ENCODE data around the gene CYB5A.
A peak's percentile ranks its signal among the peaks of the same experiment; 100 is the strongest.
"Not testable (repeated sequence)": the region's sequence is repeated elsewhere in the genome, so short reads cannot be mapped to it uniquely, and the experiment has no call there.

Gene CYB5A

DNA sequence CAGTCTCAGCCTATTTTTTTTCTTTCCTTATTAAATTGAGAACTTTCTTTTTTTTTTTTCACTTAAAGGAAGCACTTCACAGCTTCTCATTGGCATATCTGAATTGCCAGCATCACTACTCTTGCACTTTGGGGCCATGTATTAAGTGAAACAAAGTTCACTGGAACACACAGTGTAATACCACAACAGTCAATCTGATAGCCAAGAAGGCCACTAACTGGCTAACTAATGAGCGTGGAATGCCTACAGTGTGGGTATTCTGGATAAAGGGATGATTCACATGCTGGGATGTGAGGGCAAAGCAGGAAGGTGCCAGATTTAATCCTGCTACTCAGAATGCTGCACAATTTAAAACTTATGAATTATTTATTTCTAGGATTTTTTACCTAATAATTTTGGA, 12.2 kb upstream of the CYB5A start:
- Histone ChIP-seq H3K4me3 (ENCODE audit: low read depth, low read length) (no peak overlapping the region), H3K9me3 (no peaks in the 10 kb centered on the region), H3K4me1 (no peaks in the 10 kb centered on the region), H3K36me3 (no peaks in the 10 kb centered on the region), H3K27me3 (no peaks in the 10 kb centered on the region)
- DNase-seq, result no peak
- TF ChIP-seq, protein P1, sequence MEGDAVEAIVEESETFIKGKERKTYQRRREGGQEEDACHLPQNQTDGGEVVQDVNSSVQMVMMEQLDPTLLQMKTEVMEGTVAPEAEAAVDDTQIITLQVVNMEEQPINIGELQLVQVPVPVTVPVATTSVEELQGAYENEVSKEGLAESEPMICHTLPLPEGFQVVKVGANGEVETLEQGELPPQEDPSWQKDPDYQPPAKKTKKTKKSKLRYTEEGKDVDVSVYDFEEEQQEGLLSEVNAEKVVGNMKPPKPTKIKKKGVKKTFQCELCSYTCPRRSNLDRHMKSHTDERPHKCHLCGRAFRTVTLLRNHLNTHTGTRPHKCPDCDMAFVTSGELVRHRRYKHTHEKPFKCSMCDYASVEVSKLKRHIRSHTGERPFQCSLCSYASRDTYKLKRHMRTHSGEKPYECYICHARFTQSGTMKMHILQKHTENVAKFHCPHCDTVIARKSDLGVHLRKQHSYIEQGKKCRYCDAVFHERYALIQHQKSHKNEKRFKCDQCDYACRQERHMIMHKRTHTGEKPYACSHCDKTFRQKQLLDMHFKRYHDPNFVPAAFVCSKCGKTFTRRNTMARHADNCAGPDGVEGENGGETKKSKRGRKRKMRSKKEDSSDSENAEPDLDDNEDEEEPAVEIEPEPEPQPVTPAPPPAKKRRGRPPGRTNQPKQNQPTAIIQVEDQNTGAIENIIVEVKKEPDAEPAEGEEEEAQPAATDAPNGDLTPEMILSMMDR (IDR thresholded peaks at IDR 0.05; ENCODE audit: low read depth, low read length), result no peak

DNA sequence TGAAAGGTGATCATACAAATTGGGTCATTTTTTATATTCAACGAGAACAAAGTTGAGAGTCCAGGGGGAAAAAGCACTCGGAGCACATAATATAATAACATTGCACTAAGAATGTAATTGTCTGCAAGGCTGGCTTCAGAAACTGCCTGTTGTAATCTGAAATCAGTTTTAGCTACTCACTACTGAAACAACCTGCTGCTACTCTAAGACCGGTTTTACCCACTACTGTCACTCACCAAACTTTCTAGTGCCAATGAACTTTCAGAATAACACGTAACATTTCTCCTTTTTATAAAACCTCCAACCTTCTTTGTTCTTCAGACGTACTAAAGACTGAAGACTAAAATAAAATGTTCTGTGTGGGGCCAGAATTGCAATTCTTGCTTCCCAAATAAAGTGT, 11.5 kb upstream of the CYB5A start:
- no peaks in the 10 kb centered on the region for H3K27me3 ChIP-seq
- H3K4me1 ChIP-seq, result no peaks in the 10 kb centered on the region
- TF ChIP-seq, protein P1 (IDR thresholded peaks at IDR 0.05; ENCODE audit: low read depth, low read length), result no peak
- no peaks in the 10 kb centered on the region for H3K36me3 ChIP-seq
- DNase-seq, result no peak
- H3K4me3 ChIP-seq (ENCODE audit: low read depth, low read length), result no peak overlapping the region
- H3K9me3 ChIP-seq, result no peaks in the 10 kb centered on the region

GRCh38 chr18:74299746-74300145, 8.0 kb upstream of the CYB5A start:
- Histone ChIP-seq H3K36me3 (no peaks in the 10 kb centered on the region), H3K9me3 (no peaks in the 10 kb centered on the region), H3K4me1 (no peaks in the 10 kb centered on the region), H3K27me3 (no peaks in the 10 kb centered on the region), H3K4me3 (ENCODE audit: low read depth, low read length) (no peak overlapping the region)
- TF ChIP-seq, protein P1 (IDR thresholded peaks at IDR 0.05; ENCODE audit: low read depth, low read length), result no peak
- no peak for DNase-seq

GRCh38 chr18:74299162-74299561, 7.4 kb upstream of the CYB5A start:
- DNase-seq, result no peak
- no peak overlapping the region for H3K4me3 ChIP-seq (ENCODE audit: low read depth, low read length)
- no peaks in the 10 kb centered on the region for H3K9me3 ChIP-seq
- TF ChIP-seq, protein P1 (IDR thresholded peaks at IDR 0.05; ENCODE audit: low read depth, low read length), result no peak
- no peaks in the 10 kb centered on the region for H3K4me1 ChIP-seq
- H3K27me3 ChIP-seq, result no peaks in the 10 kb centered on the region
- H3K36me3 ChIP-seq, result no peaks in the 10 kb centered on the region

DNA sequence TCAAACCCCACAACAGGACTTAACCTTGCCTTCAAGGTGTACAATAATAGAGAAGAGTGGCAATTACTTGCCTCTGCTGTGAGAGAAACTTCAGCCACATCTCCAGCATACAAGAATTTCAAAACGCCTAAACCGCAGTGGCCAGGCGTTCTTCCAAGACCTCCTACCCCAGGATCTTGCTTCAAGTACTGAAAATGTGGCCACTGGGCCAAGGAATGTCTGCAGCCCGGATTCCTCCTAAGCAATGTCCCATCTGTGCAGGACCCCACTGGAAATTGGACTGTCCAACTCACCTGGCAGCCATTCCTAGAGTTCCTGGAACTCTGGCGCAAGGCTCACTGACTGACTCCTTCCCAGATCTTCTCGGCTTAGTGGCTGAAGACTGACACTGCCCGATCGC, 2.8 kb upstream of the CYB5A start:
- H3K36me3 ChIP-seq, result no peaks in the 10 kb centered on the region
- H3K9me3 ChIP-seq, result no peaks in the 10 kb centered on the region
- no peak for DNase-seq
- H3K27me3 ChIP-seq, result no peaks in the 10 kb centered on the region
- TF ChIP-seq, protein P1 (IDR thresholded peaks at IDR 0.05; ENCODE audit: low read depth, low read length), result no peak
- no peaks in the 10 kb centered on the region for H3K4me1 ChIP-seq
- no peak overlapping the region for H3K4me3 ChIP-seq (ENCODE audit: low read depth, low read length)

DNA sequence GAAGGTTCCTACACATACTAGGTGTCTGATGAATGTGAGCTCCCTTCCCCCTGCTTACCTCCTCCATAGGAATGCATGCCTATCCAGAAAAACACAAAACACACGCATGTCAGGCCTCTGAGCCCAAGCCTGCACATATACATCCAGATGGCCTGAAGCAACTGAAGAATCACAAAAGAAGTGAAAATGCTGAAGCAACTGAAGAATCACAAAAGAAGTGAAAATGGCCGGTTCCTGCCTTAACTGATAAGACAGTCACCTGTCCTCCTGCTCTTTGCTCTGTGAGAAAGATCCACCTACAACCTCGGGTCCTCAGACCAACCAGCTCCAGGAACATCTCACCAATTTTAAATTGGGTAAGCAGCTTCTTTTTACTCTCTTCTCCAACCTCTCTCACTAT, 1.2 kb upstream of the CYB5A start:
- H3K4me3 ChIP-seq (ENCODE audit: low read depth, low read length); H3K9me3 ChIP-seq; H3K36me3 ChIP-seq; H3K4me1 ChIP-seq; H3K27me3 ChIP-seq; DNase-seq: not testable (repeated sequence)

DNA sequence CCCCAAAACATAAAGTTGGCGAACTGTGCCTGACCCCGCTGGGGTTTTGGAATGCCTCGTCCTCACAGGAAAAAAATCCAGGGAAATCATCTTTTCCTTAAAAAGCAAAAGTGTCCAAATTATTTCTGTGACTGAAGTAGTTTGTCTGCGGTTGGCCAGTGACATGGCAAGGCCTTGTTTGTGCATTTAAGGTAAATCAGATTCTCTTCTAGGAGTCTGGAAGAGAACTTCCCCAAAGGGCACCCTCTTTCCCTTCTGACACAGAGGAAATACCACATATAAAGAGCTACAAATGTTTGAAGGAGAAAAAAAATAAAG, 737 bp upstream of the CYB5A start:
- H3K4me3 ChIP-seq (ENCODE audit: low read depth, low read length), result peak overlapping the region; percentile 73
- no peaks in the 10 kb centered on the region for H3K27me3 ChIP-seq
- no peak for DNase-seq

More for the DNA sequence above, 737 bp upstream of the CYB5A start:
- TF ChIP-seq, protein P1 (IDR thresholded peaks at IDR 0.05; ENCODE audit: low read depth, low read length), result no peak
- Histone ChIP-seq H3K9me3 (no peaks in the 10 kb centered on the region), H3K36me3 (no peaks in the 10 kb centered on the region), H3K4me1 (no peaks in the 10 kb centered on the region)
